VCaP (cell line): ENCODE results near the gene GLRA2.

Source experiments
- H3K27ac ChIP-seq: fragments of 450-650 bp; 2 replicates; pipeline ENCODE4 v1.5.1; 2017
- TF ChIP-seq, protein P1 (sequence below): fragments of 450-650 bp; conservative IDR thresholded peaks from 2 replicates; pipeline ENCODE4 v1.5.1; 2017; ENCODE audit warnings: mild to moderate bottlenecking, moderate library complexity

Gene GLRA2

DNA sequence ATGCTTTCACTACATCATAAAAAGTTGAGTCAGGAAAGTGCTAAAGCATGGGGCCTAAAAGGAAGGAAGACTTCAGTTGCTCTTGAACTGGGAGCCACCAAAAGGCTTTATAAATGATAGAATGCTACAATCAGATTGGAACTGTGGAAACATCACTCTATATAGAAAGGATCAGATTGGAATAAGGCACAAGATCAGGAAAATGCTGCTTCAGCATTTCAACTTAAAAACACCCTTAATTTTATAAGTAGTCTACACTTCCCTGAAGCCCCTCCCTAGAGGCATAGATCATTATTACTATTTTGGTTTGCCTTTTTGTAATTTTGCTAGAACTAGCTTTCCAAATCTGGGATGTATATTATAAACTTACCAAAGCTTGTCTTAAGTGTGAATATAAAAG is 172.8 kb downstream of the GLRA2 start:
- TF ChIP-seq, protein P1, sequence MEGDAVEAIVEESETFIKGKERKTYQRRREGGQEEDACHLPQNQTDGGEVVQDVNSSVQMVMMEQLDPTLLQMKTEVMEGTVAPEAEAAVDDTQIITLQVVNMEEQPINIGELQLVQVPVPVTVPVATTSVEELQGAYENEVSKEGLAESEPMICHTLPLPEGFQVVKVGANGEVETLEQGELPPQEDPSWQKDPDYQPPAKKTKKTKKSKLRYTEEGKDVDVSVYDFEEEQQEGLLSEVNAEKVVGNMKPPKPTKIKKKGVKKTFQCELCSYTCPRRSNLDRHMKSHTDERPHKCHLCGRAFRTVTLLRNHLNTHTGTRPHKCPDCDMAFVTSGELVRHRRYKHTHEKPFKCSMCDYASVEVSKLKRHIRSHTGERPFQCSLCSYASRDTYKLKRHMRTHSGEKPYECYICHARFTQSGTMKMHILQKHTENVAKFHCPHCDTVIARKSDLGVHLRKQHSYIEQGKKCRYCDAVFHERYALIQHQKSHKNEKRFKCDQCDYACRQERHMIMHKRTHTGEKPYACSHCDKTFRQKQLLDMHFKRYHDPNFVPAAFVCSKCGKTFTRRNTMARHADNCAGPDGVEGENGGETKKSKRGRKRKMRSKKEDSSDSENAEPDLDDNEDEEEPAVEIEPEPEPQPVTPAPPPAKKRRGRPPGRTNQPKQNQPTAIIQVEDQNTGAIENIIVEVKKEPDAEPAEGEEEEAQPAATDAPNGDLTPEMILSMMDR = no peak
- no peak overlapping the region for H3K27ac ChIP-seq

DNA sequence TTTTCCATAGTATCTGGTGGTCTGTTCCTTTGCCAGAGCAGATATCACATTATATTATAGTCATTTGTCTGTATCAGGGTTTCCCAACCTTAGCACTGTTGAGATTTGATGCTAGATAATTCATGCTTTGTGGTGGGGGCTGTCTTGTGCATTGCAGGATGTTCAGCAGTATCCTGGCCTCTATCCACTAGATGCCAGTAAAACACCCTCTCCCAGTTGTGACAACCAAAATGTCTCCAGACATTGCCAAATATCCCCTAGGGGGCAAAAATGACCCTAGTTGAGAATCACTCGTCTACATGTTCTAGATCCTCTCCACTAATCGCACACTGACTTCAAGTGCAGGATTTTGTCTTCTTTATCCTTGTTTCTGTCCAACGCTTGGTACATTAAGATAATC is 182.8 kb downstream of the GLRA2 start:
- no peak overlapping the region for H3K27ac ChIP-seq
- TF ChIP-seq, protein P1 = no peak

DNA sequence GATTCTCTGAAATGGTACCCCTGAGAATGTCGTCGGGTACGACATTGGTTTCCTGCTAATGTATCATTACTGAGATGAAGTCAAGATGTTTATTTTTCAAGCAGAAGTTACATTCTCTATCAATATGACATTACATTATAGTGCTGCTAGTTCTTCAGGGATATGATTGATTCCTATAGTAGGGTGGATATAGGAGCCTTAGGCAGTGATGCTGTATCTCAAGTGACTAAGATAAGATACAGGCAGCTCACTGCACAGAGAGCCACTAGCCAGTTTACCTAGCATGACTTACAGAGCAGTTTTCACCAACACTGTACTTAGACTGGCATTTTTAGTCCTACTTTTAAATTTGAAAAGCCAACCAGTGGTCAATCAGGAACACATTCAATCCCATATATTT is 188.6 kb downstream of the GLRA2 start:
- H3K27ac ChIP-seq = no peak overlapping the region
- TF ChIP-seq, protein P1 = no peak

DNA sequence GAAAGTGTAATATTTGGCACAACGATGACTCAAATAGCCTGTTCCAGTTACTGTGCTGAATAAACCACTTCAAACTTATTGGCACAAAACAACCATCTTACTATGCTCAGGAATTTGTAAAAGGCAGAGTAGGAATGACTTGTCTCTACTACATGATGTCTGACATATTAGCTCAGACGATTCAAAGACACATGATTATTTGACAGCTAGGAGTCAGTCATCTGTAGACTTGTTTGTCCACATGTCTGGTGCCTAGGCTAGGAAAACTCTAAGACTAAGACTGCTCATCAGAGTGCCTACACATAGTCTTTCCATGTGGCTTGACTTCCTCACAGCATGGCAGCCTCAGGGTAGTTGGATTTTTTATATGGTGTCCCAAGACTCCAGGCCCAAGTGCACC is 189.1 kb downstream of the GLRA2 start:
- H3K27ac ChIP-seq = no peak overlapping the region
- TF ChIP-seq, protein P1 = no peak

DNA sequence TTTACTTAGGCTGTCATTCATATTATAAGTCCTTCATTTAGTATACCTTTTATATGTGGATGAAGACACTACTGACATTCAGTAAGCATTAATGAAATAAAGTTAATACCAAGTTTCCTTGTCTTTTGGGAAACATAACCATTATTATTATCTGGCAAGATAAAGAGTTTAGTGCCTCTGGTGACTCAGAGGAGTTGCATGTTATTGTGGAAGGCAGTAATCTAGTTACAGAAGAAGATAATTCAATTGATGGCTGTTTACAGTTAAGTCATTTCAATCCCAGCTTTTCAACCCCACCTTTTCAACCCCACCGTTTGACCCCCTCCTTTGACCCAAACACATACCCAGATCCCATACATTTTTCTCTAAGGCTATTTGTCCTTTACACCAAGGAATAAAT is 199.7 kb downstream of the GLRA2 start:
- no peak overlapping the region for H3K27ac ChIP-seq
- TF ChIP-seq, protein P1 = no peak

DNA sequence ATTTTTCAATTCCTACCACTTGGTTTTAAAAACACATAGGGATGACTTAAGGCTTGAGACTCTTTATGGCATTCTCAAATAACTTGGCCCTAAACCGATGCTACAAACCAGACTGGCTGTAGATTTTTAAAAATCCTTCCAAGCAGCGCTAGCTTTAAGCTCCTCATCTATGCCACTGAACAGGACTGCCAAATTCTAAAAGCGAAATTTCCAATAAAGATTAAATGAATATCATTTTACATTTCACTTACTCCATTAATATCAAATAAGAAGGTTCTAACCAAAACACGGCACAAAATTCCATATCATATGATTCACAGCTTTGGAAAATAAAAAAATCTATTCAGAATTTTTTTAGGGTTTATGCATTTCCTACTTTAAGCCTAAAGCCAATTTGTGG is 209.3 kb downstream of the GLRA2 start:
- no peak overlapping the region for H3K27ac ChIP-seq
- TF ChIP-seq, protein P1 = no peak

DNA sequence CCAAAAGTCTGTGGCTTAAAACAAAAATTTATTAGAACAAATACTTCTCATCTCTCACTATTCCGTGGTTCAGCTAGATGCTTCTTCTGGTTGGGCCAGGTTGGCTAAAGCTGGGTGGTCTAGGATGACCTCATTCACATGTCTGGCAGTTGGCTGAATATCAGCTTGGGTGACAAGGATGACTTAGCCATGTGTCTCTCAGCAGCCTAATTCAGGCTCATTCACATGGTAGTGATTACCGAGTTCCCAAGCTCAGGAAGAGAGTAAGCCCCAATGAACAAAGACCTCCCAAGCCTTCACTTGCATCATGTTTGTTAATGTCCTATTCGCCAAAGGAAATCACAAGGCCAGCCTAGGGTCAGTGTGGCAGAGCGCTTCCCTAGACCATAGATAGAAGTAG is 224.1 kb downstream of the GLRA2 start:
- no peak overlapping the region for H3K27ac ChIP-seq

More for the DNA sequence above, 224.1 kb downstream of the GLRA2 start:
- TF ChIP-seq, protein P1 = no peak
